HL-60 (cell line): Measurements from ENCODE around the gene RAE1.

Source experiments
- POLR2AphosphoS5 ChIP-seq: IDR thresholded peaks from 2 replicates; pipeline ENCODE4 v1.6.1; 2012; ENCODE audit warnings: low read depth
- TF ChIP-seq, protein P1 (sequence below): IDR thresholded peaks from one replicate; pipeline ENCODE4 v1.5.1; 2011; ENCODE audit warnings: low read length, control low read depth, inconsistent platforms; ENCODE audit not compliant: insufficient read depth

DNA sequence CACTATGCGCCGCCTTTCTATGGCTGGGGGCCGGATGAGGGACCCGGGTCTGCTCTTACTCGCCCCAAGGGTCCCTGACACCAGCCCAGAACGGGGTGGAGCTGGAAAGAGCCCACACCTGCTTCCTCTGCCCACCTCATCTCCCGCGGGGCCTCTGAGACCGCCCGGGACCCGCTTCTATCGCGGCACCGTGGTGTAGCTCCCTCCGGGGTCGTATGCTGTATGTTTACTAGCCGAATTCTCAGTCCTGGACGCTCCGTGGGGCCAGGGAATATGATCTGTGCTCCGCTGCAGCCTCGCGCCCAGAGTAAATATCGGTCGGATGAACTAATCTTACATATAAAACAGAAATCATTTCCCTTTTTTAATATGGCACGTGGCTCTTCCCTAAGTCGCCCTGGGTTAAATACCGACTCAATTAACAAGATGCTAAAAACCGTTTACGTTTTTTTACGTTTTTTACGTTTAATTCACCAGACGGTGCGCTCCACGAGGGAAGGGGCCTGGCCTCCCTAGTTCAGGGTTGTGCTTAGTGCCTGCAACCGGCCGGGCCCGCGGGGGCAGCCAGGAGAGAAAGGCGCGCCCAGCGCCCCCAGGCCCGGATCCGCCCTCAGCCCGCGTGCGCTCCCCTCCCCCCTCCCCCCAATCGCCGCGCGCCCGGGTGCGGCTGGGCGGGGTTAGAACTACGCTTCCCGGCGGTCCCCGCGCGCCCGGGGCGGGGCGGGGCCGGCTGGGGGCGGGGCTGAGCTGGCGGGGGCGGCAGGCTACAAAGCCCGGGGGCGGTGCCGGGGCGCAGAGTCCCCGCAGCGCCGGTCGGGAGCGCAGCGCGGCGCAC, 39.8 kb downstream of the RAE1 start, which contains the start of gene RBM38:
- TF ChIP-seq, protein P1, sequence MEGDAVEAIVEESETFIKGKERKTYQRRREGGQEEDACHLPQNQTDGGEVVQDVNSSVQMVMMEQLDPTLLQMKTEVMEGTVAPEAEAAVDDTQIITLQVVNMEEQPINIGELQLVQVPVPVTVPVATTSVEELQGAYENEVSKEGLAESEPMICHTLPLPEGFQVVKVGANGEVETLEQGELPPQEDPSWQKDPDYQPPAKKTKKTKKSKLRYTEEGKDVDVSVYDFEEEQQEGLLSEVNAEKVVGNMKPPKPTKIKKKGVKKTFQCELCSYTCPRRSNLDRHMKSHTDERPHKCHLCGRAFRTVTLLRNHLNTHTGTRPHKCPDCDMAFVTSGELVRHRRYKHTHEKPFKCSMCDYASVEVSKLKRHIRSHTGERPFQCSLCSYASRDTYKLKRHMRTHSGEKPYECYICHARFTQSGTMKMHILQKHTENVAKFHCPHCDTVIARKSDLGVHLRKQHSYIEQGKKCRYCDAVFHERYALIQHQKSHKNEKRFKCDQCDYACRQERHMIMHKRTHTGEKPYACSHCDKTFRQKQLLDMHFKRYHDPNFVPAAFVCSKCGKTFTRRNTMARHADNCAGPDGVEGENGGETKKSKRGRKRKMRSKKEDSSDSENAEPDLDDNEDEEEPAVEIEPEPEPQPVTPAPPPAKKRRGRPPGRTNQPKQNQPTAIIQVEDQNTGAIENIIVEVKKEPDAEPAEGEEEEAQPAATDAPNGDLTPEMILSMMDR = no peak
- TF ChIP-seq POLR2AphosphoS5 = no peak
